ENCODE measurements around the gene ZNF79.
A peak's percentile ranks its signal among the peaks of the same experiment; 100 is the strongest.
"Not testable (repeated sequence)": the region's sequence is repeated elsewhere in the genome, so short reads cannot be mapped to it uniquely, and the experiment has no call there.

The ZNF79 gene

GRCh38 chr9:127450243-127450760, 26.1 kb downstream of the ZNF79 start:
- in situ Hi-C loops (cut with MboI; ENCODE audit: low pct_unique_long_range_greater_than_20kb, low sequenced_read_pairs), result no loop called here
- peak; percentile 38 for DNase-seq

- in situ Hi-C loops (cut with MboI; ENCODE audit: low pct_unique_long_range_greater_than_20kb, low sequenced_read_pairs), result no loop called here
- DNase-seq, result peak; percentile 95
These were observed 26.8 kb downstream of the ZNF79 start, which contains the start of the genes LRSAM1 and RPL12 for GRCh38 chr9:127450830-127451607. Gene LRSAM1 (plus strand): TSS chr9:127451510. CDS start chr9:127454528, 3,018 bp downstream. Gene RPL12 (minus strand): TSS chr9:127451406. CDS start chr9:127451317, 89 bp downstream.

GRCh38 chr9:127451608-127451857, 27.4 kb downstream of the ZNF79 start:
- no peak for DNase-seq
- in situ Hi-C loops (cut with MboI; ENCODE audit: low pct_unique_long_range_greater_than_20kb, low sequenced_read_pairs), result no loop called here

- in situ Hi-C loops (cut with MboI; ENCODE audit: low pct_unique_long_range_greater_than_20kb, low sequenced_read_pairs), result no loop called here
- peak; percentile 43 for DNase-seq
These were observed 27.9 kb downstream of the ZNF79 start for GRCh38 chr9:127451858-127452656.

- no peak for DNase-seq
- in situ Hi-C loops (cut with MboI; ENCODE audit: low pct_unique_long_range_greater_than_20kb, low sequenced_read_pairs), result no loop called here
These were observed 28.5 kb downstream of the ZNF79 start for GRCh38 chr9:127452691-127453090.

GRCh38 chr9:127455324-127455992, 31.3 kb downstream of the ZNF79 start:
- in situ Hi-C loops (cut with MboI; ENCODE audit: low pct_unique_long_range_greater_than_20kb, low sequenced_read_pairs), result no loop called here

GRCh38 chr9:127457191-127457878, 33.2 kb downstream of the ZNF79 start:
- in situ Hi-C loops (cut with MboI; ENCODE audit: low pct_unique_long_range_greater_than_20kb, low sequenced_read_pairs), result no loop called here
- no peak for DNase-seq

More at GRCh38 chr9:127455324-127455992, 31.3 kb downstream of the ZNF79 start:
- DNase-seq, result peak; percentile 86

GRCh38 chr9:127458921-127459320, 34.7 kb downstream of the ZNF79 start:
- in situ Hi-C loops (cut with MboI; ENCODE audit: low pct_unique_long_range_greater_than_20kb, low sequenced_read_pairs), result no loop called here
- DNase-seq, result no peak

GRCh38 chr9:127463382-127463781, 39.2 kb downstream of the ZNF79 start:
- in situ Hi-C loops (cut with MboI; ENCODE audit: low pct_unique_long_range_greater_than_20kb, low sequenced_read_pairs), result no loop called here
- no peak for DNase-seq

GRCh38 chr9:127463911-127464310, 39.7 kb downstream of the ZNF79 start:
- DNase-seq, result no peak
- in situ Hi-C loops (cut with MboI; ENCODE audit: low pct_unique_long_range_greater_than_20kb, low sequenced_read_pairs), result no loop called here

- in situ Hi-C loops (cut with MboI; ENCODE audit: low pct_unique_long_range_greater_than_20kb, low sequenced_read_pairs), result not testable (repeated sequence)
- DNase-seq, result peak; percentile 46
These were observed 42.3 kb downstream of the ZNF79 start for GRCh38 chr9:127466407-127466917.

GRCh38 chr9:127467621-127468020, 43.4 kb downstream of the ZNF79 start:
- no peak for DNase-seq
- in situ Hi-C loops (cut with MboI; ENCODE audit: low pct_unique_long_range_greater_than_20kb, low sequenced_read_pairs), result no loop called here

- in situ Hi-C loops (cut with MboI; ENCODE audit: low pct_unique_long_range_greater_than_20kb, low sequenced_read_pairs), result no loop called here
- DNase-seq, result no peak
These were observed 46.5 kb downstream of the ZNF79 start for GRCh38 chr9:127470662-127471061.

GRCh38 chr9:127473501-127473900, 49.3 kb downstream of the ZNF79 start:
- in situ Hi-C loops (cut with MboI; ENCODE audit: low pct_unique_long_range_greater_than_20kb, low sequenced_read_pairs), result no loop called here
- no peak for DNase-seq

GRCh38 chr9:127473932-127474331, 49.8 kb downstream of the ZNF79 start:
- in situ Hi-C loops (cut with MboI; ENCODE audit: low pct_unique_long_range_greater_than_20kb, low sequenced_read_pairs), result no loop called here
- DNase-seq, result no peak

- DNase-seq, result no peak
- in situ Hi-C loops (cut with MboI; ENCODE audit: low pct_unique_long_range_greater_than_20kb, low sequenced_read_pairs), result no loop called here
These were observed 50.4 kb downstream of the ZNF79 start for GRCh38 chr9:127474592-127474991.

GRCh38 chr9:127479507-127480081, 55.4 kb downstream of the ZNF79 start:
- no peak for DNase-seq
- in situ Hi-C loops (cut with MboI; ENCODE audit: low pct_unique_long_range_greater_than_20kb, low sequenced_read_pairs), result no loop called here

- DNase-seq, result no peak
- in situ Hi-C loops (cut with MboI; ENCODE audit: low pct_unique_long_range_greater_than_20kb, low sequenced_read_pairs), result no loop called here
These were observed 58.5 kb downstream of the ZNF79 start for GRCh38 chr9:127482662-127483061.

GRCh38 chr9:127485995-127486394, 61.8 kb downstream of the ZNF79 start:
- DNase-seq, result no peak
- in situ Hi-C loops (cut with MboI; ENCODE audit: low pct_unique_long_range_greater_than_20kb, low sequenced_read_pairs), result no loop called here

Measured in KBM-7 (cell line).